CD1c-positive myeloid dendritic cell (primary cell): ENCODE results near the gene PLA2G2D.

Experiments used
- DNase-seq: peaks from one replicate; pipeline ENCODE4 v3.0.0-alpha.2; 2016; ENCODE audit errors: extremely low spot score

The PLA2G2D gene

GRCh38 chr1:20089328-20090077 is 29.8 kb downstream of the PLA2G2D start:
- no peak for DNase-seq

DNA sequence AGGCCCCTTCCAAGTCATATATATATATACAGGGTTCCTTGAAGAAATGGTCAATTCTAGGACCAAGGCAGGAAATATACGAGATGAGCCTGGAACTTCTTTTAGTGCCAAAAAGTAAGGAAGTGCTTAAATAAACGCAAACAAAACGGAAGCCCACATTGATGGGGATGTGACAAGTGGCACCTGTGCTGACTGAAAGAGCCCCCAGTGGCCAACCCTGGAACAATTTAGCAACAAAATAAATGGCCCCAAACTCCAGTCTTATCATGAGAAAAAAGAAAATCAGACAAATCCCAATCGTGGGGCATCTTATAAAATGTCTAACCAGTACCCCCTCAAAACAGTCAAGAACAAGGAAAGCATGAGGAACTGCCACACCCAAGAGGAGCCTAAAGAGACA is 31.7 kb downstream of the PLA2G2D start:
- no peak for DNase-seq

DNA sequence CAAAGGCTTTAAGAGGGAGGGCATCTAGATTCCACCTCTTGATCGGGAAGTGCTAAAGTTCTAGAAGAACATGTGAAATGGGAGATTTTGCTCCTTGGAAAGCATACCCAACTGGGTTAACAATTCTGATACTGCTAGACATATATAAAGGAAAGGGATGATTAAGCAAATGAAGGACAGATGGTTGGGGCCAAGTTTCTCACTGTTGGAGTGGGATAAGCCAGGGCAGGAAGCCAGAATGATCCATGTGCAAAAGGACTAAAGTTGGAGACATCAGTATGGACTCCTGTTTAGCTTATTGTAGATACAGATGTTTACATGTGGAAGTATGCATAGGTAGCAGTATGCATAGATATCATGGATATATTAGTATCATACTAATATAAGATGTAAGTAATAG is 32.5 kb downstream of the PLA2G2D start:
- DNase-seq: no peak

GRCh38 chr1:20083178-20083944 is 36.0 kb downstream of the PLA2G2D start:
- DNase-seq: no peak

DNA sequence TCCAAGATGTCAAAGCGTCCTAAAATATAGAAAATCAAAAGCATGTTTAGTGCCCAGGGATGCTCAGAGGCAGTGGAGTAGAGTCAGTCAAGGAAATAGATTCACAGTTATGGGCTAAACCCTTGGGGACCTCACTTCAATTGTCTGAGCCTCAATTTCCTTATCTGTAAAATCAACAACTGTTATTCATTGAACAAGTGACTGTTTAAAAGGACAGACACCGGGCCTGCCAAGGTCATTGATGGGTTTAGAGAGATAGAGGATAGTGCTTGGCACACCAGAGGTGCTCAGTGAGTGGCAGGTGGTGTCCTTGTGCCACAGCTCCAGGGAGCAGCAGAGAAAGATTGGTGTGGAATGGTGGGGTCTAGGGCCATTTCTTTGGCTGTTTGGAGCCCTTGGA is 36.6 kb downstream of the PLA2G2D start:
- no peak for DNase-seq

GRCh38 chr1:20081353-20081810 is 38.0 kb downstream of the PLA2G2D start:
- no peak for DNase-seq

GRCh38 chr1:20080441-20081352 is 38.6 kb downstream of the PLA2G2D start:
- DNase-seq: peak; percentile 41

DNA sequence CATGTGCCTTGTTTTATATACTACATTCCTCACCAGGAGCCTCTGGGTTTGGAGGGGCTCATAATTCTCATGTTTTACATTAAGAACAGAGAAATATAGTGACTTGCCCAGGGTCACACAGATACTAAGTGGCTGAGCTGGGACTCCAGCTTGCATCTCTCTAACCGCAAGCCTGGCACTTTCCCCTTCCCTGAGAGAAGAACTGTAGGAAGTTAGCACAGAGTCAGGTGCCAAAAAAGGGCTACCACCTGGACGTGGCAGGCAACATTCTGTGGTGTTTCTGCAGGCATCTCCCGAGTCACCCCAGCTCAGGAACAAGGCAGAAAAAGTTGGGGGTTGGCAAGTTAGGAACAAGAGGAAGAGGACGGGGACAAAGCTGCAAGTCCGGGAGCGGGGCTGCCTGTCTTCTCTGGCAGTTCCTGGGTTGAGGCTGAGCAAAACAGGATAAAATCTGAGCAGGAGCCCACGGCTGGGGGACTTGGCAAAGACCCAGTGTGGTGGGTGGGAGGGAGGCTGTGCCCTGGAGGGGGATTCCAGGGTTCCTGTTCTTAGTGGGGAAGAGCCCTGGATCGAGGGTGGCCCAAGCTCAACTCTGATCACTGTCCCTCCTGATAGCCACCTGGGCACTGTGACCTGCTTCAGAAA is 39.6 kb downstream of the PLA2G2D start:
- DNase-seq: peak; percentile 23

DNA sequence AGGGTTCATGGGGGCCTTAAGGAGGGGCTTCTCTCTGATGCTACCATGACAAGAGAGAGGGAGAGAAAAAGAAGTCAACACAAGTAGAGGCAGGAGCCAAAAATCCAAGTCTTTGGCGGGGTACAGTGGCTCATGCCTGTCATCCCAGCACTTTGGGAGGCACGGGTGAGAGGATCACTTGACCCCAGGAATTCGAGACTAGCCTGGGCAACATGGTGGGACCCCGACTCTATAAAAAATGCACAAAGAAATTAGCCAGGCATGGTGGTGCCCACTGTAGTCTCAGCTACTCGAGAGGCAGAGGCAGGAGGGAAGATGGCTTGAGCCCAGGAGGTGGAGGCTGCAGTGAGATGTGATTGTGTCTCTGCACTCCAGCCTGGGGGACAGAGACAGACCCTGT is 40.6 kb downstream of the PLA2G2D start:
- DNase-seq: no peak

DNA sequence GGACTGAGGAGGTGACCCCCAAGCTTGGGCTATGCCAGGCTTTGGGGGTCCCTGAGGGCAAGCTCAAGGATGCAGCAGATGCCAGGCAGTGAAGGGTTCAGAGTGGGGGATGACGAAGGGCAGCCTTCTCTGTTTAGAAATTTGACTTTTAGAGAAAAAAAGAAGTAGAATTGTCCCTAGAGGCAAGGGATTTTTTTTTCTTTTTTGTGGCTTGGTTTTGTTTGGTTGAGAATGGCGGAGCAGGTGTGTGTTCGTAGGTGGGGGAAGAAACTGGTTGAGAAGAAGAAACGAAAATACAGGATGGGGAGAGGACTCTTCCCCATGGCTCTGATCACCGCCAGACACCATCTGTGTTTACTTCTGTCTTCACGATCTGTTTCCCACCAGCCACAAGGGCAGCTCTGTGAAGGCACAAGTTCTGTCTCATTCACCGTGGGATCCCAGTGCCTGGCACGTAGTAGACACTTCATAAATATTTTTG is 41.1 kb downstream of the PLA2G2D start:
- DNase-seq: no peak

GRCh38 chr1:20076710-20077461 is 42.5 kb downstream of the PLA2G2D start:
- DNase-seq: no peak

DNA sequence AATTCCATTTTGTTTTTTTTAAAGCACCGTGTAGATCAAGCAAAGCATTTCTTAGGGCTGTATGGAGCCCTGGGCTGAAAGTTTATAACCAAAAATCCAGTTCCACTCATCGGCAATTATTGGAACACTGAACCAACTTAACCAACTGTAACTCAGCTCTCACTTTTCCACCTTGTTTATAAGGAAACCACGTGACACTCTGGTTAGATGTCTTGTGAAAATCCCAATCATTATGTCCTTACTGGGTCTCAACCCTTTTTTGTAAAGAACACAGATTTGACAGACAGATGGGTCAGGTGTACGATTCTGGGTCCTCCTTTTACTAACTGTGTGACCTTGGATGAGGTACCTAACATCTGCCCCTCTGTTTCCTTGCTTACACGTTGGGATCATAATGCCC is 43.1 kb downstream of the PLA2G2D start:
- DNase-seq: no peak

- no peak for DNase-seq
These were observed 44.0 kb downstream of the PLA2G2D start for GRCh38 chr1:20075345-20075744.

- DNase-seq: peak; percentile 43
These were observed 44.6 kb downstream of the PLA2G2D start for GRCh38 chr1:20074725-20075171.

DNA sequence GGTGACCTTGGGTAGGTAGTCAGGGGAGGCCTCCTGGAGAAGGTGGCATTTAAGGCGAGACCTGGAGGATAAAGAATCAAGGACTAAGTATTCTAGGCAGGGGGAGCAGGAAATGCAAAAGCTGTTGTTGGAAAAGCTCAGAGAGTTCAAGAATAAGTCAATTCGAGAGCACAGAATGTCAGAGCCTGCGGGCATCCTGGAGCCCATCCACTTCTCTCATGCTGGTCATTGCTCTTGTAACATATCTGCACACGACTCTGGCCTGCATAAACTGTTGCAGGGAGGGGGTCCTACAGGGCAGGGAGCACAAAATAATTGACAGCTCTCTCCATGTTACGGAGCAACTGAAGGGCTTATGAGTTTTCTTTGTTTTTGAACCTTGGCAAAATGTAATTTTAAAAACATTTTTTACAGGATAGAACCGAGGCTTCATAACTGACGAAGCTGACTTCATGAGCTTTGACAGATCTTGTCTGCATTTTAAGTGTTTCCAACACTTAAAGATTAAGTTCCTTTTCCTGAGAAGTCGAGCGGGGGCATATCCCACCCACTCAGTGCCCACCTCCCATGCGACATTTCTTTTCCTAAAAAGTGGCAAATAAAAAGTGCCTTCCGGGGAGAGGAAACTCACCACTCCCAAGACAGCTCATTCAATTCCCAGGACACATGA is 45.1 kb downstream of the PLA2G2D start:
- no peak for DNase-seq

DNA sequence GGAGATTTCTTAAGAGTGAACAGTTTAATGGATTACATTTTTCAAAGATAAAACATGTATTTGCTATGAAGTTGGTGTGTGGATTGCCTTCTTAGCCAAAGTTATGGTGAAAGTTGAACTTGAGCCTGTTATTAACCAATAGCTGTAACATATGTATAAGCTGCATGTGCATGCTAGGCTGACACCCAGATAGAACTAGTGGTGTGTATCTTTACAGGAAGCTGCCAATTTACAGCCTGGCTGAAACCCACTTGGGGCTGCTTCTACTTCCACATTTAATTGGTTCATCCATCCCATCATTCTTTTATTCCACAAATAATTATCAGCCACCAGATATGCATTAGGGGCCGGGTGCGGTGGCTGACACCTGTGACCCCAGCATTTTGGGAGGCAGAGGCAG is 46.1 kb downstream of the PLA2G2D start:
- DNase-seq: no peak

- no peak for DNase-seq
These were observed 46.6 kb downstream of the PLA2G2D start for GRCh38 chr1:20072771-20073170.

- DNase-seq: no peak
These were observed 47.9 kb downstream of the PLA2G2D start for GRCh38 chr1:20071416-20071815.

DNA sequence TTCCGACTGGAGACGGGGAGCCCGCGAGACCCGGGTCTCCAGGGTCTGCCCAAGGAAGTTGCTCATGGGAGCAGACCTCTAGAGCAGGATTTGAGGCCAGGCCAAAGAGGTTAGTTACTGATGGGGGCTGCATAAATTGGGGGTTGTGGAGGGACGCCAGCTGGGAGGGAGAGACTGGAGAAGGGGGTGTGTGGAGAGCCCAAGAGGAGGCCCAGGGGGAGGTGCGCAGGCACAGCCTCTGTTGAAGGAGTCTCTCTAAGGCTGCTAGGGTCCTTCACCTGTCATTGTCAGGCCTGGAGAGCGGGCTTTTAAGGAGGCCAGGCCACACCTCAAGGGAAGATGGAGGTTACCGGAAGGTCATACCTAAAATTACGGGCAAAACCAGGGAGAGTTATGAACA is 49.0 kb downstream of the PLA2G2D start:
- DNase-seq: no peak

GRCh38 chr1:20069874-20070273 is 49.5 kb downstream of the PLA2G2D start, which contains the start of gene PLA2G5:
TSS of gene PLA2G5 (plus strand) at chr1:20070194. CDS start at chr1:20084831, 14,637 bp downstream.
- DNase-seq: no peak
